Measurements from ENCODE around the gene PARP1.

Gene PARP1

DNA sequence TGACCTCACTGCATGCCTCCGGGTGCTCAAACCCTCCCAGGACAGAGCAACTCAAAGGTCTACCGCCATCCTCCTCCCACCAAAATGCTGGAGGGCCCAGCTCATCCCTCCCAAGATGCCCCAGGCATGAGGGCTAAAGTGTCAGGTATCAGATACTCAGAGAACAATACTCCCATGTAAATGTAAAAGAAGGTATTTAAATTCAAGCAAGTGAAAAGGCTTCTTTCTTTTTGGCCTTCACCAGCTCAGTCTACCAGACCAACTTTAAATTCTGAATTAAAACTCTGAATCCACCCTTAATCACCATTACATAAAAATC lies 3.0 kb downstream of the PARP1 start:
- DNase-seq, result no peak

DNA sequence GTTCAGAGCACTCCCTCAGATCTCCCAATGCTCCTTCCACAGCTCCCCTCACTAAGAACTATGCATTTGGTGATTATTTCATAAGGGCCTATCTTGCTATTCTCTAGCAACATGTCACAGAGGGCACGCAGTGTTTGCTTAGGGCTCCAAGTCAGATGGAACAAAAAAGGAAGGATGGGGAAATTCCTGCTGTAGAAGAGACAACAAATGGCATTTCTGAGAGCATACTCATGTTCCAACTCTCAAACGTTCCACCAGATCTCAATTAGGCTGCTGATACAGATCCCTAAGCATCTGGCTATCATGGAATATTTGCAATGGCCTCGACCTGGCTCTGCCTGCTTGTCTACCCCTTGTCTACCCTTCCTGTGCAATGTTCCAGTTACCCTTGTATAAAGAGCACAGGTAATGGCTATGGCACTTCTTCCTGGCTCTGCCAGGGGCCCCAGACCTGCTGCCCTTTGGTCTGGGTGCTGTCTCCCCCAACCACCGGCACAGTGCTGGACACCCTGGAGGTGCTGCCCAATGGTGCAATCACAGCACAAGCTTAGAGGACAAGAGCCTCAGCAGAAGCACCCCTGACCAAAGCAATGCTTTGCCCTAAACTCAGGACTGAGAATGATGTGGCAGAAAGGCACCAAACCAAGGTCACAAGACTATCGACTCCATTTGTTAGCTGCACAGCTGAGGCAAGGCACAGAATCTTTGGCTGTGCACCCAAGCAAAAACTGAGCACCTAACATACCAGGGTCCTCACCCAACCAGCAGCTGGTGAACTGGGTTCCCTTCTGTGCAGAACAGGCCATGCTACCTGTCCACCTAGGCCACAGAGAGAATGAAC lies 3.6 kb downstream of the PARP1 start:
- no peak for DNase-seq

DNA sequence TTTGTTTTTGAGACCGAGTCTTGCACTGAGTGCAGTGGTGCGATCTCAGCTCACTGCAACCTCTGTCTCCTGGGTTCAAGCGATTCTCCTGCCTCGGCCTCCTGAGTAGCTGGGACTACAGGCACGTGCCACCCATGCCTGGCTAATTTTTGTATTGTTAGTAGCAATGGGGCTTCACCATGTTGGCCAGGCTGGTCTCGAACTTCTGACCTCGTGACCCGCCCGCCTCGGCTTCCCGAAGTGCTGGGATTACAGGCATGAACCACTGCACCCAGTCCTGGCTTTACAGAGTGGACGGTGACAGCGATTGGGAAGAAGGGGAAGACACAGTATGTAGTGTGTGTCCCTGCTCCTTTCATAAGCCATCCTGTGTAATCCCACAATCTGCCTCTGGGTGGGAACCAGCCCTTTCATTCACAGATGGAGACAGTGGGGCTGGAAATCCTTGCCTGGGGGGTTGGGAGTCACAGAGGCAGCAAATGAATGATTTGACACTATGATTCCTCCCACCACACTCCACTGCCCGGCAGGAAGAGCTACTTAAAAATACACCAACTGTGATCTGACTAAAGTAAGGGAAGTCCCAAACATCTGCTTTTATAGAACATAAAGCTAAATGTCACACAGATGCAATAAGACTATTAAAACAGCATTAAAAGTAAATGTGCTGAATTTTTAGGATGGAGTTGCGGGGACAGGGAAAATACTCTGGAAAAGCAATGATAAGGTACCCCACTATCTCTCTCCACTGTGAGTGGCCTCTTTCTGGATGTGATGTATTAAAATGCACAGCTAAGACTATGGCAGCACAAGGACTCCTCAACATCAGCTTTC lies 4.5 kb downstream of the PARP1 start:
- DNase-seq, result peak; percentile 31

DNA sequence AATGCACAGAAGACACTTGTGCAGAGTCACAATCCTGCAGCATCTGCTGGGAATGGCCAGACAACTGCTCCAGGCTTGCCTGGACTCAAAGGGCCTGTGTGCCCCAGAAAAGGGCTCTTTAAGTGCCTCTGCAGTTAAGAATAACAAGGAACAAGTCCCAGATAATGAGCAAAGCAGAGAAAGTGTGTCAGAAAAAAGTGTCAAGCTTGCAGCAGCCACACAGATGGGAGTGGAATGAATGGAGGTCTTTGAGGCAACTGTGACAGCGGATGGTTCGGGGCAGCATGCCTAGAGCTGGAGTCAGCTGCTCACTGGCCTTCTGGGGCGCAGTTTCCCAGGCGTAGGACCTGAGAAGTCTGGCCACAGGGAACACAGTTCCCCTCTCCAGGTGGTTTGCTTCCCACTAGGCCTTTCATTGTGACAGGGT lies 5.1 kb downstream of the PARP1 start:
- DNase-seq, result no peak

DNA sequence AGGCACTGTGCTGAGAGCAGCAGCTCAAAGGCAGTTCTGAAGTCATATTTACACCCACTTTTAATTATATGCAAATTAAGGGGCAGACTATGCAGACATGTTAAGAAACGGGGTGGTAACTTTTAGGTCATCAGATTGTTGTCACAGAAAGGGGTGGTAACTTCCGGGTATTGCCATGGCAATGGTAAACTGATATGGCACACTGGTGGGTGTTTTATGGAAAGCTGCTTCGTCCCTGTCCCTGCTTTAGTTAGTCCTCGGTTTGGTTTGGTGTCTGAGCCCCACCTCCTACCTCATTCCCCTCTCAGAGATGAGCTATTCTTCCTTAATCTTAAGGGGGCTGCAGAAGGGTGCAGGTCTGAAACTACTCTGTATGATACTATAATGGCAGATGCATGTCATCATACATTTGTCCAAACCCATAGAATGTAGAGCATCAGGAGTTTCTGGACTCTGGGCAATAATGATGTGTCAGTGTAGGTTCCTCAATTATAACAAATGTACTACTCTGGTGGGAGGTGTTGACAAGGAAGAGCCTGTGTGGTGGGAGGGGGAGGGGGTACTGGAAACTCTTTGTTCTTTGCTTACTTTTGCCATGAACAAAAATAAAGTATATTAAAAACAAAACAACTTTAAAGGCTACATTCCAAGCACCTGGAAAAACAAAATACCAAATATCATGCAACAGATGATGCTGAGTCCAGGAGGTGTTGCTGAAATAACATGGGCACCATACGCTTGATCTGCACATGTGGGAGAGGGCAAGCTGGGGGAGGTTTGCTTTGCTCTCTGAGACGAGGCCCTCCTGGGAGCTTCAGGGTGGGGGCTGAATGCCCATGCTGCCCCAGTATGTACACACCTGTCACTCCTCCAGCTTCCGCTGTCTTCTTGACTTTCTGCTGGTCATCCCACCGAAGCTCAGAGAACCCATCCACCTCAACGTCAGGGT lies 6.3 kb downstream of the PARP1 start:
- peak; percentile 49 for DNase-seq

- DNase-seq, result no peak
These were observed 7.2 kb downstream of the PARP1 start for GRCh38 chr1:226400519-226401354.

DNA sequence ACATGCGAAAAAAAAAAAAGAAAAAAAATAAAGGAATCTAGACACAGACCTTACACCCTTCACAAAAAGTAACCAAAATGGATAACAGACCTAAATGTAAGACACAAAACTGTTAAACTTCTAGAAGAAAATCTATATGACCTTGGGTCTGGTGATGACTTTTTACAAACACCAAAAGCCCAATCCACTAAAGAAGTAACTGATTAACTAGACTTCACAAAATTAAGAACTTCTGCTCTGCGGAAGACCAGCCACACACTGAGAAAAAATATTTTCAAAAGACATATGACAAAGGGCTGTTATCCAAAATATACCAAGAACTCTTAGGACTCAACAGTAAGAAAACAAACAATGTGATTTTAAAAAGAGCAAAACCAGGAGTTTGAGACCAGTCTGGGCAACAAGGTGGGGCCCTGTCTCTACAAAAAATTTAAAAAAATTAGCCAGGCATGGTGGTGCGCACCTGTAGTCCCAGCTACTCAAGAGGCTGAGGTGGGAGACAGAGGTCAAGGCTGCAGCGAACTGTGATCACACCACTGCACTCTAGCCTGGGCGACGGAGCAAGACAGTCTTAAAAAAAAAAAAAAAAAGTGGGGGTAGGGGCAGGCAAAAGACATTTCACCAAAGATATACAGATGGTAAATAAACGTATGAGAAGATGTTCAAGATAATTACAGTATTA lies 9.8 kb downstream of the PARP1 start:
- DNase-seq, result no peak

- DNase-seq, result no peak
These were observed 10.6 kb downstream of the PARP1 start for GRCh38 chr1:226397011-226397926.

- DNase-seq, result no peak
These were observed 12.1 kb downstream of the PARP1 start for GRCh38 chr1:226395753-226396152.

- no peak for DNase-seq
These were observed 13.4 kb downstream of the PARP1 start for GRCh38 chr1:226394462-226394861.

DNA sequence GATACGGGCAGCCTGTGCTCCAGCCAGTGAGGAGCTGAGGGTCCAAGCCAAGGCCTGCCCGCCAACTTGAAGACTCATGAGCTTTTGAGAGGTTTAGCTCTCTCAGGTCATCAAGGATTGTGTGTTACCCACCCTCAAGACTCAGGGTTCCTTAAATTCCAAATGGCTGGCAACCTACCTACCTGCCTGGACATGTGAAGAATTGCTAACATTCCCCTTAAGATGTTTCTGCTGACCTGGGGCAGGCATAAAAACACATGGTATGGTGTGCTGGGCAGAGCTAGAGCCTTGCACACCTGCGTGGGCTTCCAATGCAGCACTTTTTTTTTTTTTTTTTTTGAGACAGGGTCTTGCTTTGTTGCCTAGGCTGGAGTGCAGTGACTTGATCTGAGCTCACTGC lies 17.2 kb downstream of the PARP1 start:
- DNase-seq, result no peak

GRCh38 chr1:226388131-226388530 lies 19.8 kb downstream of the PARP1 start:
- DNase-seq, result no peak

- no peak for DNase-seq
These were observed 23.2 kb downstream of the PARP1 start for GRCh38 chr1:226384717-226385116.

GRCh38 chr1:226384040-226384439 lies 23.9 kb downstream of the PARP1 start:
- DNase-seq, result no peak

DNA sequence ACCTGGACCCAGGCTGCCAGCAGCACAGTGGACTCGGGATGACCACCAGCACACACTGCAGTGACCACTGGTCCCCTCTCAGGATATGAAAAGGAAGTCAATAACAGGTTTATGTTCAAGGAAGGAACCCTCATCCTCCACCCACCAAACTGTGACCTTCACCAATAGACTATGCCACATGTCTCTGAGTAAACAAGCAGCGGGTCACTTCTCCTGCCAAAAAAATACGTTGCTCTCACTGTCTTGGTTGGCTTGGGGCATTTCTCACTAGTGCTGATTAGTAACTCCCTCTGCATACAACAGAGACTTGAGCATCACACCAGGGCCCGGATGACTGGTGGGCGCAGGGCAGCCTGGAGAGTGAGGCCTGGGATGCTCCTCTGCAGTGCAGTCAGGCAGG lies 25.9 kb downstream of the PARP1 start:
- DNase-seq, result no peak

- DNase-seq, result no peak
These were observed 26.5 kb downstream of the PARP1 start for GRCh38 chr1:226381226-226381998.

DNA sequence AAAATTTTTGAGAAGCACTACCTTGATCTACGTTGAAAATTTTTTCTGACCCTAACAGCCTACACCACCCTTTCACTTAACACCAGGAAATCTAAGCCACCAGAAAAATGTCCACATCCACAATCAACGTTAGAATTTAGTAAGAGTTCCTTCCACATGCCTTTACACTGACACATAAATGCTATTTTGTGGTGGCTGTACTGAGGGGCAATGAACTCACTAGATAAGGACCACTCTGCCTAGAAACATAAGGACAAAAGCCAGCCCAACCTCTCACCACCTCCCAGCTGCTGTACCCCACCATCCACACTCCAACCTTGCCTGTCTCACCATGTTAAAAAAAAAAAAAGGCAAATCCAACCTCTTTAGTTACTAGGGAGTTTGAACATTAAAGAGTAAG lies 29.8 kb downstream of the PARP1 start:
- DNase-seq, result no peak

- peak; percentile 15 for DNase-seq
These were observed 31.6 kb downstream of the PARP1 start for GRCh38 chr1:226376300-226376699.

DNA sequence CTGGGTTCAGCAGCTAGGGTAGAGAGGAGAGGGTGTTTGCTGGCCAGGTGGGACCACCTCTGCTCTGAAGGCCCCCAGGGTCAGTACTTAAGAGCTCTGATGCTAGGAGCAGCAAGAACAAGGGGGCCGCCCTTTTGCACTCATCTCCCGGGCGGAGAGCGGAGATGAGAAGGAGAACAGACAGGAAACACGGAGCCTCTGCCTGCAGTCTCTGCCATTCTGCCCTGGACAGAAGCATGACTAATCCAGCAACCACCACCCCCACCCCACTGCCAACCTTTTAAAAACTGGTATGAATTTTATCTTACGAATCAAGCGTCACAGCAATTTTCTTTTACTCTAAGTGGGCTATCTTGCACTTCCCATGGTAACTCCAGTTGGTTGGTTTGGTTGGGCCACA lies 34.5 kb downstream of the PARP1 start:
- DNase-seq, result no peak

DNA sequence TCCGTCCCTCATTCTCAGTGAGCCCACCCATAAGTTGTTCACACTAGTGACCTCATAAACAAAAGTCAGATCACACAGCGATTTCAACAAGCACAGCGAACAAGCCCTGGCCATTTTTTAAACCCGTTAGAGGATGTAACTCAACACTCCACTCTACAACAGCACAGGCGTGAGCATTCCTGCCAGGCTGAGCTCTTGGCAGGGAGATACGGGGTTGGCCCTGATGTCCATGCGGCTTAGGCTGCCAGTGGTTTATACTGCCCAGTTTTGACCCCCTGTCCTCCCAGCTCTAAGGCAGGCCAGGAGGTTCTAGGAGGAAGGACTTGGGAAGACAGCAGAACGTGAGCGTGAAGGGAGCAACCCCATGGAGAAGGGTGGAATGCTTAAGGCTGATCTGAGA lies 35.0 kb downstream of the PARP1 start:
- no peak for DNase-seq
